Suprapubic skin (tissue), 4 donors: ENCODE data around the gene BDH1.

ENCODE experiments used
- POLR2A ChIP-seq, 2 donors: fragments of 450-650 bp; IDR thresholded peaks; one replicate each; pipeline ENCODE4 v1.6.1; 2017; ENCODE audit warnings: antibody characterized with exemption in 2 of 2, mild to moderate bottlenecking in 2 of 2, moderate library complexity in 2 of 2
- POLR2AphosphoS5 ChIP-seq, 3 donors: sonication (generic); formaldehyde crosslinking; IDR thresholded peaks; one replicate each; pipeline ENCODE4 v1.6.1; 2017; ENCODE audit warnings: antibody characterized with exemption in 3 of 3
- TF ChIP-seq, protein P1 (sequence below), 2 donors: fragments of 200-600 bp in 1 of 2; fragments of 450-650 bp in 1 of 2; sonication (generic) in 1 of 2; IDR thresholded peaks; one replicate each; pipeline ENCODE4 v1.5.1; 2016 to 2019; ENCODE audit warnings: antibody characterized with exemption in 2 of 2, mild to moderate bottlenecking in 1 of 2, moderate library complexity in 1 of 2

DNA sequence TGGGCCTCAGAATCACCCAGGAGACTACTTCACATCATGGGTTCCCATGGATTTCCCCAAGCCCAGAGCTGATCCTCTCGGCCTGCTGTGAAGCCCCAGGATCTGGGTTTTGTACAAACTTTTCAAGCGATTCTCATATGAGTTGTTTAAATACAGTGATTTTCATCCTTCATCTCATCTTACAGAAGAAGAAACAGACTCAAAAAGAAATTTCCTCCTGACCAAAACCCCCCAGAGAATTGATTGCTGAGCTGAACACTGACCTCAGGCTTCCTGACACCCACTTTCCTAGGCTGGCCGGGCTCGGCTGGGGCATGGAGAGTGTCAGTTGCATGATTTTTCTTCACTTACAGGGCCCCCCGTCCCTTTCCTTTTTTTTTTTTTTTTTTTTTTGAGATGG, 60.3 kb downstream of the BDH1 start:
- TF ChIP-seq, protein P1, sequence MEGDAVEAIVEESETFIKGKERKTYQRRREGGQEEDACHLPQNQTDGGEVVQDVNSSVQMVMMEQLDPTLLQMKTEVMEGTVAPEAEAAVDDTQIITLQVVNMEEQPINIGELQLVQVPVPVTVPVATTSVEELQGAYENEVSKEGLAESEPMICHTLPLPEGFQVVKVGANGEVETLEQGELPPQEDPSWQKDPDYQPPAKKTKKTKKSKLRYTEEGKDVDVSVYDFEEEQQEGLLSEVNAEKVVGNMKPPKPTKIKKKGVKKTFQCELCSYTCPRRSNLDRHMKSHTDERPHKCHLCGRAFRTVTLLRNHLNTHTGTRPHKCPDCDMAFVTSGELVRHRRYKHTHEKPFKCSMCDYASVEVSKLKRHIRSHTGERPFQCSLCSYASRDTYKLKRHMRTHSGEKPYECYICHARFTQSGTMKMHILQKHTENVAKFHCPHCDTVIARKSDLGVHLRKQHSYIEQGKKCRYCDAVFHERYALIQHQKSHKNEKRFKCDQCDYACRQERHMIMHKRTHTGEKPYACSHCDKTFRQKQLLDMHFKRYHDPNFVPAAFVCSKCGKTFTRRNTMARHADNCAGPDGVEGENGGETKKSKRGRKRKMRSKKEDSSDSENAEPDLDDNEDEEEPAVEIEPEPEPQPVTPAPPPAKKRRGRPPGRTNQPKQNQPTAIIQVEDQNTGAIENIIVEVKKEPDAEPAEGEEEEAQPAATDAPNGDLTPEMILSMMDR (IDR thresholded peaks at IDR 0.05) = no peak
- TF ChIP-seq POLR2A (IDR thresholded peaks at IDR 0.05) = no peak
- TF ChIP-seq POLR2AphosphoS5 (IDR thresholded peaks at IDR 0.05) = no peak
